ENCODE results near the gene HLA-DMA.

Gene HLA-DMA

GRCh38 chr6:32932132-32932868 is 20.6 kb downstream of the HLA-DMA start:
- DNase-seq (ENCODE audit: low read depth), result no peak

DNA sequence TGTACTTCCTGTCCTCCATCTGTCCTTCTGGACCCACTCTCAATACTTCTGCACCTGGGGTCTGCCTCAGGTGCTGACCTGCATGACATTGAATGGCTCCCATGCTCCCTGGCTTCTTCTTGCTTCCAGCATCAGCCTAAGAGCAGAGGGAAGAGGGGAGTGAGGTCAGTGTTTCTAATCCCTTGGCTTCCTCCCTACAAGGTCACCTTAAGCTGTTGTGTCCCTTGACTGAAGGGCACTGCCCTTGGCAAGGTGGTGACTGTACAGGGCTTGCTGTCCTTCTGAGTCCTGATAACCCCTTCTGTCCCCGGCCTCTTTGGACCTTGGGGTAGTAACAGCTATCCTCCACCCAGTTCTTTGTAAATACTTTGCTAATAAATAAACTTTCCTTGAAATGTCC is 21.7 kb downstream of the HLA-DMA start:
- DNase-seq (ENCODE audit: low read depth), result no peak

- no peak for DNase-seq (ENCODE audit: low read depth)
Observed at GRCh38 chr6:32922083-32922482, 30.8 kb downstream of the HLA-DMA start.

GRCh38 chr6:32920715-32921114 is 32.2 kb downstream of the HLA-DMA start:
- DNase-seq (ENCODE audit: low read depth), result no peak

GRCh38 chr6:32912951-32913350 is 39.9 kb downstream of the HLA-DMA start:
- DNase-seq (ENCODE audit: low read depth), result no peak

DNA sequence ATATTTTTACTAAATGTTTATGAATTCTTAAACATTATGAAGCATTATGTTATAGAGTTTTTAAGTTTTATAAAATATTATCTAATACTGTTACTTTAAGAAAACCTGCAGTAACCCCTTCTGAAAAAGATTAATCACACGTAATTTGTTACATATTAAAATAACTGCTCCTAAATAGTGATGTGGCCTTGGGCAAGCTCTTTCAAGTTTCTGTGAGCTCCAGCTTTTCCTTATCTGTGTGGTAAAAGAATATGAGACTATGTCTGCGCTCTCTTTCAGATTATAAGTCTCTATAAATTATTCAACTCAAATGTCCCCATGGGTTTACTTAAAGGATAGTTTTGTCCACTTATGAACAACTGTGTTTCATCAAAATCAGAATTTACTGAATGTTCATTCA is 44.0 kb downstream of the HLA-DMA start:
- no peak for DNase-seq (ENCODE audit: low read depth)

DNA sequence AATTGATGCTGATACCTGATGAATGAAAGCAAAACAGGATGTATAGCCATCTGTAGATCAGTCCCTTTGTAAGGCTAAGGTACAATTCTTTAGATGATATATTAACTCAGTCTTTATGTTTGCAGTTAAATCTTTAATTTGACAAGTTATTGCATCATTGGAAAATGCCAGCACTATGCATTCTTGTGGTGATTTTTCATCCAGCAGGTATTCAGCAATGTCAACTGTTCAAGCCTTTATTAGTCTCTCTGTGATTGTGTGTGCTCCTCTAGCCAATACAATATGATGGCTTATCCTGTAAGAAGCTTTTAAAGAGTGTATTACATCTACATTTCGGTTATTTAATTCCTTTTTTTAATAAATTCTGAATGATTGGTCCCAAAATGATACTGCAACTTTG is 46.4 kb downstream of the HLA-DMA start:
- no peak for DNase-seq (ENCODE audit: low read depth)

- no peak for DNase-seq (ENCODE audit: low read depth)
Observed at GRCh38 chr6:32905078-32905477, 47.8 kb downstream of the HLA-DMA start.

GRCh38 chr6:32903952-32904351 is 48.9 kb downstream of the HLA-DMA start:
- no peak for DNase-seq (ENCODE audit: low read depth)

Data from activated gamma-delta T cell treated with anti-CD3 and anti-CD28 coated beads, Interleukin-2, amount 50 U/mL, for 16 hours (primary cell).